Measurements from ENCODE around the gene OR6M1.

DNA sequence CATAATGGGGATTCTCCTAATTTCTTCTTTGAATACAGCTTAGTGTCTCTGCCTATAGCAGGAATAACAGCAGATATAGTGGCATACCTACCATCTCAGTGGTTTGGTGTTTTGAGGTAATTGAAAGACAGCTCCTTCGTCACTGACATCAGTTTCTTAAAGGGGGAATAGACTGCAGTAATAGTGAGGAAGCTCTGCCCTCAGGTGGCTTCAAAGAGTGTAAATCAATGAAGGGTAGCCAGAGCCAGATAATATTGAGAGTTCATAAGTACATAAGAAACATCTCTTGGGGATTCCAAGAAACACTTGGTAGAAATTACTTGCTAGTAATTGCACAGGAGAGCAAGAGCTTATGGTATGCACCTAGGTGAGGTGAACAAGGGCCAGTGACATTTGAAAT, 4.4 kb downstream of the OR6M1 start:
- no peak for TF ChIP-seq ZIC2 (tag by site-specific recombination; IDR thresholded peaks at IDR 0.05)
- TF ChIP-seq ZNF513 (tag by site-specific recombination; IDR thresholded peaks at IDR 0.05): no peak
- TF ChIP-seq MEIS1 (CRISPR knock-in tag; IDR thresholded peaks at IDR 0.05; ENCODE audit: borderline replicate concordance): no peak
- TF ChIP-seq ZNF433 (tag by site-specific recombination; IDR thresholded peaks at IDR 0.05; ENCODE audit: low read depth): no peak
- no peak for TF ChIP-seq ZNF843 (tag by site-specific recombination; IDR thresholded peaks at IDR 0.05)
- TF ChIP-seq REST (tag by site-specific recombination; IDR thresholded peaks at IDR 0.05): no peak
- TF ChIP-seq ZSCAN30 (tag by site-specific recombination; IDR thresholded peaks at IDR 0.05): no peak
- no peak for TF ChIP-seq CTCF (tag by site-specific recombination; IDR thresholded peaks at IDR 0.05)
- TF ChIP-seq, protein P1, sequence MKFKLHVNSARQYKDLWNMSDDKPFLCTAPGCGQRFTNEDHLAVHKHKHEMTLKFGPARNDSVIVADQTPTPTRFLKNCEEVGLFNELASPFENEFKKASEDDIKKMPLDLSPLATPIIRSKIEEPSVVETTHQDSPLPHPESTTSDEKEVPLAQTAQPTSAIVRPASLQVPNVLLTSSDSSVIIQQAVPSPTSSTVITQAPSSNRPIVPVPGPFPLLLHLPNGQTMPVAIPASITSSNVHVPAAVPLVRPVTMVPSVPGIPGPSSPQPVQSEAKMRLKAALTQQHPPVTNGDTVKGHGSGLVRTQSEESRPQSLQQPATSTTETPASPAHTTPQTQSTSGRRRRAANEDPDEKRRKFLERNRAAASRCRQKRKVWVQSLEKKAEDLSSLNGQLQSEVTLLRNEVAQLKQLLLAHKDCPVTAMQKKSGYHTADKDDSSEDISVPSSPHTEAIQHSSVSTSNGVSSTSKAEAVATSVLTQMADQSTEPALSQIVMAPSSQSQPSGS (tag by site-specific recombination; IDR thresholded peaks at IDR 0.05; ENCODE audit: low read depth): no peak
- TF ChIP-seq GLIS2 (tag by site-specific recombination; IDR thresholded peaks at IDR 0.05): no peak
- no peak for TF ChIP-seq ZSCAN18 (tag by site-specific recombination; IDR thresholded peaks at IDR 0.05)
- no peak for TF ChIP-seq ZNF677 (tag by site-specific recombination; IDR thresholded peaks at IDR 0.05)

Measured in HEK293 (cell line).